GM21717 (cell line): ENCODE measurements around the gene BID.
A peak's percentile ranks its signal among the peaks of the same experiment; 100 is the strongest.

ENCODE experiments used
- ATAC-seq: cut with Tn5 transposase; IDR thresholded peaks from one replicate; pipeline ENCODE4 v1.9.1; 2021; ENCODE audit warnings: mild to moderate bottlenecking, moderate library complexity; ENCODE audit not compliant: unreplicated experiment

Gene BID

GRCh38 chr22:17784776-17785175 is 10.5 kb upstream of the BID start:
- ATAC-seq = no peak

DNA sequence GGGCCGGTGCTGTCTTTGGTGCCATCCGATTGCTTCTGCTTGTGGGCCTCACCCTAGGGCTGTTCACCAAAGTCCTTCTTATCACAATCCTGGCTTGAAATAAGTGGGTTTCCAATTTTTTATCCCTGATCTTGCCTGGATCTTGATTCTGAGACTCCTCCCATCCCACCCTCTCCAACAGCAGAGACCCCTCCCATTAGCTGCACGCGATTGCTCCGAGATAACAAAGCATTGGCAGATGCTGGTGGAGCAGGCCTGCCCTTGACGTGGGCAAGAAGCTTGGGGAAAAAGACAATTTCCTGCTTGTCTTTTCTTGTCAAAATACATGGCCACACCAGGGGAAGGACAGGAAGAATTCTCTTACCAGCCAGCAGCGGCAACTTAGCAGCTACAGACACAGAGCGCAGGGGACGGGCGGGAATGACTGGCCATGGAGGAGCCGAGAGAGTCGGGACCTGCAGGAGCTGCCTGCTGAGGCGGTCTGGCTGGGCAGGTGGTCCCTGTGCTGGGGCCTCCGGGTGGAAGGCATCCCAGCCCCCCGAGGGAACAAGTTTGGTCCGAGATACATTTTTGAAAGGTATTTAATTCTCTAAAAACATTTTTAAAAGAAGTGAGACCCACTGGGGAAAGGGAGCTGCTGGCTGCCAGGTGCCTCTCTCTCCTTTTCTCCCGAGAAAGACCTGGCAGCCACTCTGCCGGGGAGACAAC is 9.7 kb upstream of the BID start:
- ATAC-seq = no peak

DNA sequence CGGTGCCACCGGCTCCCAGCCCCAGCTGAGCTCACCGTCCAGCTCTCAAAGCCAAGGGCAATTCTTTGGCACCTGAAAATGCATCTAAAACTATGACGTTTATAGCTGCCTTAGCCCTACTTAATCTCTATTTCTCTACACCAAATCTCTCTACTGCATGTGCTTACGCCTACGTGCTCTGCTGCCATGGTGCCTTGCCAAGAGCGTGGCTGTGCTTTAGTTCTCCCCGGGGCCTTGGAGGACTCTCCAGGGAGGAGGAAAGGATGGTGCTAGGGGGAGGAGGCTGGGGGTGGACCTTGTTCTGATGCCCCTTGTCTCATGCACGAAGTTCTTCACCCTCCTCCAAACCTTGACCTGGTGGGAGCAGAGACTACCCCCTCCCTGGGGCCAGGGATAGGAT is 9.0 kb upstream of the BID start:
- no peak for ATAC-seq

DNA sequence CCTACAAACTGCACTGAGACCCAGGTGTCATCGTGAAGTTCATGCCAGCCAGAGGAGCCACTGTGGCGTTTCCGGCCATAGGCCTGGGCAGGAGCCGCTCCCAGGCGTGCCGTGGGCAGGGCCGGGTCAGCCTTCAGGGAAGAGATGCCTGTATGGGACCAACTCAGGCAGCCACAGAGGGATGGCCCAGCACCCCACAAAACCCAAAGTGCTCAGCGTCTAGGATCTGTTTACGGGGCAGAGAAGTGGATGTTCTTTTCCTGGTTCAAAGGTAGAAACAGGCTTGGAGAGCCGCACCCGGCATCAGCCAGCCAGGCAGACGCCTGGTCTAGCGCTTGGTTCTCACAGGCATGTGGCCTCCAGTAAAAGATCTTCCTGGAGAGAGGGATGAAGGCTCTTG is 8.4 kb upstream of the BID start:
- no peak for ATAC-seq

GRCh38 chr22:17782158-17782557 is 7.9 kb upstream of the BID start:
- no peak for ATAC-seq

DNA sequence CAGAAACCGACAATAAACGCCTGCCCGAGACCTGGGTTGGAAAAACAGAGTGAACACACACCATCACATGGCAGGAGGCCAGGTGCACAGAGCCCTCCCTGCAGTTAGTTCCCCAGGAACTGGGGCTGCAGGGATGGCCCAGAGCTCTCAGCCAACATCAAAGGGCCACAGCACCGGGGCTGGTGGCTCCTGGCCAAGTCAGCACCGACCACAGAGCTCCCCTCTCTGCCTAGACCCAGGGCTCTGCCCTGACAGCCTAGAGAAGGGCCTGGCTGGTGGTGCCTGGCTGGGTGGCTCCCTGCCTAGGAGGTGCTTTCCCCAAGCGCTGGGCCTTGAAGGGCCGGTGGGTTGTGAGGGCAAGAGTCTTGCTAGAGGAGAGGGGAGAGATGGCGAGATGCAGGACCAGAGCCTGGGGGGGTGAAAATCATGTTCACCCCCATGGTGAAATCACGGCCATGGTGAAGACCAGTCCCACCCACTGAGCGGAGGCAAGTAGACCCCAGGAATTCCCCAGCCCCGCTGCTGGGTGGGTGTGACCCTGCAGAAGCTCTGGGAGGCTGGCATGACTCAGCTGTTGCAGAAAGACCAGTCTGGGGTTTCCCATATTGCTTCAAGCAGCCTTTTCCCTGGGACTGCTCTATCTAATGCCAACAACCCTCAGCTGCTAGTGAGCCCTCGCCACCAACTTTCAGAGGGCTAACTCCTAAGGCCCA is 7.2 kb upstream of the BID start:
- peak; percentile 33 for ATAC-seq

GRCh38 chr22:17780741-17781318 is 6.6 kb upstream of the BID start:
- ATAC-seq = no peak

DNA sequence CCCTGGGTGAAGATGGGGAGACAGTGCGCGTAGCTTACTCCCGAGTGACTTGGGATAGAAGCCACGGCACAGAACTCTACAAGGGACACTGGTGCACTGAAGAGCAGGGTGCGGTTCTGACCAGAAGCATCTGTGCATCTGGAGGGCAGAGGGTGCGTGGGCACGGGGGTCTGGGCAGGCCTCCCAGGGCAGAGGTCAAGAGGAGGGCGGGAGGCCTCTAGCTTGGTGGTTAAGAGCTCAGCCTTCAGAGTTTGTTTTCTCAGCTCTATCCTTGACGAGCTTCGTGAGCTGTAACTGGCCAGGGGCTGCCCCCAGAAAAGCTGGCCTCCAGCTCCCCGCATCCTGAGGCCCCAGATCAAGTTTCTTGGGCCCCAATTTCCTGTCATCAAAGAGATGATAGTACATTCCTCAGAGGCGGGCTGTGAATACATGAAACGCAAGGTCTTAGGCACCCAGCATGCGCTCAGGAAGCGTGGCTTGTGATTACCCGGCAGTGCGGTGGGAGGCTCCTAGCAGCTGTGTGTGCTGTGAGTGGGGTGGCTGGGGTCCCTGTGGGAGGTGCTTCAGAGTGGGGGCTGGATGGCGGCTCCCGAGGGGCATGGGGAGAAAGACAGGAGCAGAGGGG is 6.0 kb upstream of the BID start:
- no peak for ATAC-seq

DNA sequence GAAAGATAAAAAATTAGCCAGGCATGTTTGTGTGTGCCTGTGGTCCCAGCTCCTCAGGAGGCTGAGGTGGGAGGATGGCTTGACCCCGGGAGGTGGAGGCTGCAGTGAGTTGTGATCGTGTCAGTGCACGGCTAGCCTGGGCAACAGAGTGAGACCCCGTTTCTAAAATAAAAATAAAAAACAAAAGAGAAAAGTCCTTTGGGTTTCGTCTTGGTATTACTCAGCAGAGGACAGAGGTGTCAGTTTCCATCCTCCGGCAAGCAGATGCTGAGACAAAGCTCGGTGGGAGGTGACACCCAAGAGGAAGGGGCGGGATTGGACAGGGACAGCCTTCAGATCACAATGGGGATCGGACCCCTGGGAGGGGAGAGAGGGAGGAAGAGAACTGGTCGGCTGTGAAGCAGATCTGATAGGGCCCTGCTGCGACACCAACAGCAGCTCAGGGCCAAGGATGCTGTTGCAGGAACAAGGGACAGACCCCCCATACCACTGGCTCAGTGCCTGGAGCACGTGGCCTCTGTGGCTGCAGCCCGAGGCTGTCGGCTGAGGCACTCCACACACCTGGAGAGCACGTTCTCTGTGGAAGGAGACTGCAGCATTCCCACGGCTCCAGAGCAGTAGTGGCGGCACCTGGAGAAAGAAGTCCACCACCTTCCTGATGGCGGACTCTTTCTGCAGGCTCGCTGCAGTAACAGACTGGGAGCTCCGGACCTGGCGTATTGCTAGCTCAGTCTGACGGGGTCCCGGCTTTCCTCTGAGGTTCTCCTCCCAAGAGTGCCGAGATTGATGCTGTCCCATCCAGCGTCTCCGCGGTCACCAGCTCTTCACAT is 5.2 kb upstream of the BID start:
- peak; percentile 32 for ATAC-seq

GRCh38 chr22:17778412-17778976 is 4.2 kb upstream of the BID start:
- no peak for ATAC-seq

DNA sequence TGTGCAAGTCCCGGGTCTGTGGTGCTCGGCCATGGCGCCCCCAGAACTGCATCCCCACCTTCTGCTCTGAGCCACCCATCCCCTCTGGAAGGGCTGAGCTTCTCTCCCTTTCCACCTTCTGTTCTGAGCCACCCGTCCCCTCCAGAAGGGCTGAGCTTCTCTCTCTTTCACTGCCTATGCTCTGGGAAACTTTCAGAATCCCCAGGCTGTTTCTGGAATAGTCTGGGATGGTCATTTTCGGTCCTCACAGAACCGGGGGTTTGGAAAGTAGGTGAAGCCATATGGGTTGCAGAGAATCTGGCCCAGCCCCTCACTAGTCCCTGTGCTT is 3.4 kb upstream of the BID start:
- ATAC-seq = no peak

GRCh38 chr22:17777005-17777716 is 2.9 kb upstream of the BID start:
- ATAC-seq = peak; percentile 26

DNA sequence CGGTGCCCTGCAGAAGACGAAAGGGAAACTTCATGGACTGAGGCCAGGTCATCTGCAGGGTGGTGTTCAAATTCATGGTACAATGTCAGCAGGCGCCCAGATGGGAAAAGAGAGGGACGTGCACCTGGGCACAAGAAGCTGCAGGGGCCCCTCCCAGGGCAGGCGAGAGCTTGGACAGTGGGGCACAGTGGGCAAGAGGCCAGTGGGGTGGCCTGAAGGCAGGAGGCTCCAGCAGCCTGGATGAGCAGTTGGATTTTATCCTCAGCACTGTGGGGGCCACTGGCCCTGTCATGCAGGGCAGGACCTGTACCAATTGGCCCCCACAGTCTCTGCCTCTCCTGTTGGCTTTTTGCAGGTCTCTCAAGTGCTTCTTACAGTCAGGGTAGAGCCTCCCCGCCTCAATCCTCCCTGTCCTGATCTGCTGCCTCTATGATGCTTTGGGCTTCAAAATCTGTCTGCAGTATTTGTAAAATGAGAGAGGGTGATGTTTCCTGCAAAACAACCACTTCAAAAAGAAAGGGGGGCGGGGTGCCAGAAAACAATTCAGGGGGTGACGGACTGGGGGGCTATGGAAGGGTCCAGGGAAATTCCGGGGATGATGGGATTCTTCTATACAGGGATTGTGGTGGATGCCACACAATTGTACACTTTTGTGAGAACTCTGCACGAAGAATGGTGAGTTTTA is 1.7 kb upstream of the BID start:
- ATAC-seq = no peak

GRCh38 chr22:17774926-17775685 is 837 bp upstream of the BID start:
- no peak for ATAC-seq

GRCh38 chr22:17773606-17774205 is 563 bp downstream of the BID start:
- ATAC-seq = no peak

DNA sequence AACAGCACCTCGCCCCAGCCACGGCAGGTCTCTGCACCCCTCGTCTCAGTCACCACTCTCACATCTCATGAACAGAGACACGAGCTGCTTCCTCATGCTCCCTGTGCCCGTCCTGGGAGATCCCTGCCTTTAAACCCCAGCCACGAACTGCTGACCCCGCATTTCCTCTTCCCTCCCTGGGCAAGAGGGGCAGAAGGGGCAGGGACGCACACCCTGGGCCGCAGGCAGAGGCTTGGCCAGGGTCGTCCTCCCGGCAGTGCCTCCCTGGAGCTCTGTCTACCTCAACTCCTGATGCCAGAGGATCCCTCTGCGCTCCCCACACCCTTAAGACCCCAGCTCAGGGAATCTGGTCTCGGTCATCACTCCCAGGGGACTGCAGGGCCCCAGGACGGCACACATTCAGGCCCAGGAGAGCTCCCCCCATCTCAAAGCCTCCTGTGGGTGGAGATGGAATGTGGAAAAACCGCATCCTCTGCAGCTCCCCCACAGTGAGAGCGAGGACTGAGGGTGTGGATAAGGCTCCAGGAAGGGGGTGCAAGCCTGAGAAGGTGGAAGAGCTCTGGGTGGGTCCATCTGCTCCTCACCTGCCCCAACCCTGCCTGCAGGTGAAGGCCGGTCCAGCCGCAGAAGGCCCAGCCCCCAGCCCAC is 1.2 kb downstream of the BID start:
- ATAC-seq = no peak

DNA sequence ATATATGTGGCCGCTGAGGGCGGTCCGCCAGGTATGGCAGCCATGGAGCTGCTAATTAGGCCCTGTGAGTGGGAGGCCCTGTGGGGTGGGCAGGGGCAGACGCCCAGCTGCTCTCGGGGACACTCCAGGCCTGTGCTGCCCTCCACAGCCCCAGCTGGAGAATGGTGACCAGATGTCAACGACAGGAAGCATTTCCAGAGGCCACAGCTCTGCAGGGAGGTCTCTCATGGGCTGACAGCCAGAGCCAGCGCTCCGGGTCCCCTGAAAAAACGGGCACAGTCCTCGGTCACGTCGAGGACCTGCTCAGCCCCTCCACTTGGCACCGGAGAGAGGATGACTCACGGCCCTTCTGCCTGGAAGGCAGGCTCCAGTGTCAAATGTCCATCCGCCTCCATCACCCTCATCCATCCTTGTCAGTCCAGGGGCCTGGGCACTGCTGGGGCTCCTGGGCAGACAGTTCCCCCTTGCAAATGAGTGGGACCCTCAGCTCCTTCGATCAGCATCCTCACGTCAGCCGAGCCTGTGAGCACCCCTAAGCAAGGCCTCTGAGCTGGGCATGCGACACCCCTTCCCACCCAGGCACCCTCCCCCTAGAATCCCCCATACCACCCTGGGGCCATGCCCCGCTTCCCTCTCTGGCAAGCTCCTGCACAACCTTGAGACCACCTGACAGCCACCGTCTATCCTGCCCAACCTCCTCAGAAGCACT is 1.9 kb downstream of the BID start:
- no peak for ATAC-seq
